ENCODE measurements around the gene ALDH1B1. TPM values are rescaled to one million over a fixed set of nuclear protein-coding genes. Genes with fewer than 3 reads are reported as not detected.
A peak's percentile ranks its signal among the peaks of the same experiment; 100 is the strongest.
"Not testable (repeated sequence)": the region's sequence is repeated elsewhere in the genome, so short reads cannot be mapped to it uniquely, and the experiment has no call there.

The ALDH1B1 gene
- total RNA-seq, 2 experiments from 2014 or later: 13.5 to 16.7 TPM

DNA sequence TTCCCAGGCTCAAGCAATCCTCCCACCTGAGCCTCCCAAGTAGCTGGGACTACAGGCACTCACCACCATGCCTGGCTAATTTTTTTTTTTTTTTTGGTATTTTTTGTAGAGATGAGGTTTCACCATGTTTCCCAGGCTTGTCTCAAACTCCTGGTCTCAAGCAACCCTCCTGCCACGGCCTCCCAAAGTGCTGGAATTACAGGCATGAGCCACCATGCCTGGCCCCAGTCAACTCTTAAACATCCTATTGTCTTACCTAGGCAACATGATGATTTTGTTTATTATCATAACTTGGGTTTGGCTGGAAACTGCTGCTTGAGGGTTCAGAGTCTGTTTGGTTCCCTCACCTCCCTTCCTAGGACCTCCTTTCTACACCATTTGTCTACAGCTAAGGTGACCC is 6.7 kb downstream of the ALDH1B1 start:
- CTCF ChIA-PET; H3K27ac Mint-ChIP-seq; H3K9me3 Mint-ChIP-seq (ENCODE audit: low read depth); H3K27me3 Mint-ChIP-seq; DNase-seq; H3K4me1 Mint-ChIP-seq; H3K4me3 Mint-ChIP-seq; ATAC-seq: not testable (repeated sequence)
- peaks cover 30% of the 10 kb centered on the region for H3K36me3 Mint-ChIP-seq

DNA sequence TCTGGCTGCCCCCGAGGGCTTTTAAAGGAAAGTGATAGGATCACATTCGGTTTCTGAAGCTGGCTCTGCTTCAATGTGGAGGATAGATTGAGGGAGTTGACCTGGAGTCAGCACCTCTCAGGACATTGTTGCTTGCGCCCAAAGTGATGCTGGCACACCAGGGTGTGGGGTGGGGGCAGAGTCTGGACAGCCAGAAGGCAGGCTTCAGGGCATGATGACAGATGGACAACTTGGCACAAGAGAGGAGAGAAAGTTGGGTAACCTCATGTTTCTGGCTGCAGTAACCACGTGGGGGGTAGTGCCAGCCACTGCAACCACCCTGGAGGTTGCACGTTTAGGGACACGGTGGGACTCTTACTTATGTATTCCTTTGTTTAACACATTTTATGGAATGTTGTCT is 9.5 kb downstream of the ALDH1B1 start:
- ATAC-seq: no peak
- Mint-ChIP-seq H3K9me3 (ENCODE audit: low read depth) (no peaks in the 10 kb centered on the region), H3K36me3 (peaks cover 11% of the 10 kb centered on the region), H3K27me3 (peaks cover 4% of the 10 kb centered on the region), H3K27ac (no peak overlapping the region), H3K4me3 (no peak overlapping the region), H3K4me1 (no peaks in the 10 kb centered on the region)
- CTCF ChIA-PET: no interaction called here
- no peak for DNase-seq

DNA sequence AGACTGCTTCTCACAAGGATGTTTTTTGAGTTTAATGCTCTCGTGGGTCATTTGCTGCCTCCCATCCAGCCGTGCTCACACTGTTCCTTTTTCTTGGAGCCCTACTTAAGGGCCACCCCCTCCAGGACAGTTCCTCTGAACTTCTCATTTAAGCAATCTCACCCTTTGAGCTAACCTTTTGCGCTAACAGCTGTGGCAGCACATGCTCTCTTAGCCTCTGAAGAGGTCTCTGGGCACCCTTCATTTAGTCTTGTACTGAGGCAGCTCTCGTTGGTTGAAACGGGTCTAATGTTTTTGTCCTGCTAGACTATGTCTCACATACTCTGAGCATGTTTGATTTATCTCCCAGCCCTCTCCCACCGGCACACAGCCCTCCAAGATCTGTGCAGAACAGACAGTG is 11.8 kb downstream of the ALDH1B1 start:
- Mint-ChIP-seq H3K27me3 (peaks cover 12% of the 10 kb centered on the region), H3K4me3 (no peak overlapping the region), H3K9me3 (ENCODE audit: low read depth) (no peaks in the 10 kb centered on the region), H3K27ac (no peak overlapping the region), H3K36me3 (no peaks in the 10 kb centered on the region), H3K4me1 (no peaks in the 10 kb centered on the region)
- CTCF ChIA-PET: interaction anchor here (1.0 kb wide), 1 partner anchor 491 kb away, joined by 3 read pairs; no protein-coding TSS in a partner anchor
- no peak for DNase-seq
- no peak for ATAC-seq

DNA sequence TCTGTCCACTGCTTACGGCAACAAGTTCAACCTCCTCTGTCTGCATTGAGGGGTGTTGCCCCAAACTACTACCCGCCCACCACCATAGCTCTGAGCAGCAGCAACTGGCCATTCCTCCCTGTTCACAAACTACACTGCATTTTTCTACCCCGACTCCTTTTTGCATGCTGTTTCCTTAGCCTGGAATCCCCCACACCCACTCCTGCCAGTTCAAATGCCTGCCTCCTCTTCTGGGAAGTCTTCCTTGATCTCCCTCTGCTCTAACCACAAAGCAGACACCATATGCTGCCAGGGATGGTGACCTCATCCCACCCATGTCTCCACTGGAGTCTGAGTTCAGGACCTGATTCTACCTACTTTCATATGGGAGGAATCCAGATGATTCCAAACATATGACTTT is 13.3 kb downstream of the ALDH1B1 start:
- Mint-ChIP-seq H3K4me1 (no peaks in the 10 kb centered on the region), H3K27ac (no peak overlapping the region), H3K4me3 (no peak overlapping the region), H3K36me3 (no peaks in the 10 kb centered on the region), H3K27me3 (peaks cover 17% of the 10 kb centered on the region), H3K9me3 (ENCODE audit: low read depth) (no peaks in the 10 kb centered on the region)
- no peak for DNase-seq
- CTCF ChIA-PET: no interaction called here
- no peak for ATAC-seq

DNA sequence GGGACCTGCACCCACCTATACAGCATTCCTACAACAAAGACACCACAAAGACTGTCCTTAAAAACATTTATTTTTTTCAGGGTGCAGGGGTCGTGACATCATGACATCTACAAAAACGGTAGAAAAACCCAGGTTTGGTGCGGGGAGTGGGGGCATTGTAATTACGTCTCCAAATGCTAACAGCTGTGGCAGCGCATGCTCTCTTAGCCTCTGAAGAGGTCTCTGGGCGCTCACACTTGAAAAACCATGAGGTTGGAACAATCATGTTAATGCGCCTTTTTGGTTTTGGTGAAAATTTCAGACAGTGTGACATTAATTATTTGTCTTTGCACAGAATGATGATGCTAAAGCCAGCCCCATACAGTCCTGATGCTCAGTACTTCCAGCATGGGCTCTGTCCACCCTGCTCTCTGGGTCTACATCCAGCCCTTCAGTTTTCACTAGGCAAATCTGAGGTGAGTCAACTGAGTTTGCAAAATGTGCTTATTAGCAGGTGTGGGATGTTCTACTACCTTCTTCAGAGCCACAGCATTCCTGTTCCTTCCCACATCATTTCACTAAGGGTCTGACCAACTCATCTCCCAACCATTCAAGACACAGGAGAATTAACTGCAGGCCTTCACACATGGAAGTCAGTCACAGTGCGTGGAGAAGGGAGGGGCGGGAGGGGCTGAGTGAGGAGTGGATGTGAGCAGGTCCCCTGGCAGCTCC is 14.1 kb downstream of the ALDH1B1 start:
- Mint-ChIP-seq H3K9me3 (ENCODE audit: low read depth) (no peaks in the 10 kb centered on the region), H3K4me1 (no peaks in the 10 kb centered on the region), H3K27ac (no peak overlapping the region), H3K27me3 (peaks cover 22% of the 10 kb centered on the region), H3K36me3 (no peaks in the 10 kb centered on the region), H3K4me3 (no peak overlapping the region)
- CTCF ChIA-PET: no interaction called here
- DNase-seq: no peak
- no peak for ATAC-seq

DNA sequence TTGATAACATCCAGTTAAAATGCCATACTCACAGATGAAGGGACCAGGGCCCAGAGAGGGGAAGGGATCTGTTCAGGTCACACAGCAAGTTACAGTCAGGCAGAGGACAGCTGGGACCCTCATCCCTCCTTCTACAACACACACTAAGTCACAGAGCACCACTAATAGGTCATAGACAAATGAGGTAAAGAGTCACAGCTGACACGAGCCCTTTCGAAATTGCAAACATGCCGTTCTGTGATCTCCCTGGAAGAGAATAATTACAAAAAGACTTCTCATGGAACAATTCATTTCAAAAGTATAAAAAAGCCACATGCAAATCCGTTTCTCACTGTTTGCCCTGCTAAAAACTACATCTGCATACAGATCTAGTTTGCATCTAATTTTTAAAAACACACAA is 16.2 kb downstream of the ALDH1B1 start:
- CTCF ChIA-PET: no interaction called here
- Mint-ChIP-seq H3K27ac (no peak overlapping the region), H3K27me3 (peaks cover 31% of the 10 kb centered on the region), H3K36me3 (no peaks in the 10 kb centered on the region), H3K4me3 (no peak overlapping the region), H3K4me1 (no peaks in the 10 kb centered on the region), H3K9me3 (ENCODE audit: low read depth) (no peaks in the 10 kb centered on the region)
- ATAC-seq (no peak), DNase-seq (no peak)

DNA sequence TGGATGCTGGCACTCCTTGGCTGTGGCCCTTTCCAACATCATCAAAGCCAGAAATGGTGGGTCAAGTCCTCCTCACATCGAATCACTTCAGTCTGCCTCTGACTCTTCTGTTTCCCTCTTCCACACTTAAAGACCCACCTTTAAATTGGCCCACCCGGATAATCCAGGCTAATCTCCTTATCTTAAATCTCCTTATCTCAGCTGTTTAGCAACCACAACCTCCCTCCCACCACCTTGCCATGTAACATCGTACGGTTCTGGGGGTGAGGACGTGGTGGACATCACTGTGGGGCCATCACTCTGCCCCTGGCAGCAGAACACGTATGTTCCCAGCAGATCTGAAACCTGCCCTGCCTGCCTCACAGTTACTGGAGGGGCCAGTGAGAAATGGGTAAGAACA is 20.2 kb downstream of the ALDH1B1 start:
- Mint-ChIP-seq H3K27ac (no peak overlapping the region), H3K4me1 (no peaks in the 10 kb centered on the region), H3K27me3 (peaks cover 30% of the 10 kb centered on the region), H3K36me3 (no peaks in the 10 kb centered on the region), H3K4me3 (no peak overlapping the region), H3K9me3 (ENCODE audit: low read depth) (no peaks in the 10 kb centered on the region)
- no peak for DNase-seq
- CTCF ChIA-PET: no interaction called here
- ATAC-seq: no peak

DNA sequence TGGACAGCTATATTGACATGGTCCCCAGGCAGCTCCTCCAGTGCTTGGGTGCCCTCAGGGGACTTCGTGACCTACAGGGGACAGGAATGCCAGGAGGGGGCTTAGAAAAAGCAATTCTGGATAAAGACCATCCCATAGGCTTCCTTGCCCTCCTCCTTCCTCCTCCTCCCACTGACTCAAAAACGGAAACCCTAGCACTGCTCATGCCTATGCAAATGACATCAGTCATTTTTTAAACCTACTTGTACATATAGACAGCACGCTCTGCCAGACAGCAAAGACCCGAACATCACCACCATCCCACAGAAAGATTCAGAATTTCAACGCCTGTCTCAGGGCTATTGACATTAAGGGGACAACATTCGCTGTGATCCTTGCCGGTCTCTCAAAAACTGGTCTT is 20.8 kb downstream of the ALDH1B1 start:
- no peaks in the 10 kb centered on the region for H3K36me3 Mint-ChIP-seq

DNA sequence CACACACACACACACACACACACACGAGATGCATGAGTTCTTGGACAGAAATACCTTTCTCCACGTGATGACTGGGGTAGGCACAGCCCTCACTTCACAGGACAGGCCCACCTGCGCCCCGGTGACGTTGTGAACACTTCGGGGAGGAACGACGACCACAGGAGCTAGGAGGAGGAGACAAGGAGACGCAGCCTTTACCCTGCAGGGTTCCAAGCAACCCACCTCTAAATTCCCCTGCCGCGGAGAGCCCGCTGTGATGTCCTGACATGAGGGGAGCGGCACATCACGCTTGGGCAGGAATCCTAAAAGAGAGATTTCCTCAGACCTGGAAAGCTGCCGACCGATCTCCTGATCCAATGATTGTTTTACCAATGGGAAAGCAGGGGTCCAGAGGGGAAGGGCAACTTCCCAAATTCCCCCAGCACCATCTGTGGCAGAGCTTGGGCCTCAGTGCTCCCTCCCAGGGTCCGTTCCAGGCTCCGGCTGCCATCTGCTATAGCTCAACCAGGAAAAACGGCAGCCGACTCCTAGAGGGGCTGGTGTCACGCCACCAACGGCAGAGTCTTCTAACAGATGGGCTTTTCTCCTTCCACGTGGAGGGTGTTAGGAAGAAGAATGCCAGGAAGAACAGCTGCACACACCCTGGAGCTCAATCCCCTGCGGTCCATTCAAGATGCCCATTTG is 21.7 kb downstream of the ALDH1B1 start:
- no peak for ATAC-seq
- Mint-ChIP-seq H3K27me3 (peaks cover 28% of the 10 kb centered on the region), H3K4me1 (no peaks in the 10 kb centered on the region), H3K4me3 (no peak overlapping the region), H3K27ac (no peak overlapping the region), H3K36me3 (no peaks in the 10 kb centered on the region), H3K9me3 (ENCODE audit: low read depth) (no peaks in the 10 kb centered on the region)
- no peak for DNase-seq
- CTCF ChIA-PET: no interaction called here

More for the DNA sequence above, 20.8 kb downstream of the ALDH1B1 start:
- DNase-seq: no peak
- CTCF ChIA-PET: no interaction called here
- no peak overlapping the region for H3K27ac Mint-ChIP-seq
- H3K9me3 Mint-ChIP-seq (ENCODE audit: low read depth): no peaks in the 10 kb centered on the region
- H3K4me1 Mint-ChIP-seq: no peaks in the 10 kb centered on the region
- ATAC-seq: no peak
- H3K4me3 Mint-ChIP-seq: no peak overlapping the region
- peaks cover 30% of the 10 kb centered on the region for H3K27me3 Mint-ChIP-seq

DNA sequence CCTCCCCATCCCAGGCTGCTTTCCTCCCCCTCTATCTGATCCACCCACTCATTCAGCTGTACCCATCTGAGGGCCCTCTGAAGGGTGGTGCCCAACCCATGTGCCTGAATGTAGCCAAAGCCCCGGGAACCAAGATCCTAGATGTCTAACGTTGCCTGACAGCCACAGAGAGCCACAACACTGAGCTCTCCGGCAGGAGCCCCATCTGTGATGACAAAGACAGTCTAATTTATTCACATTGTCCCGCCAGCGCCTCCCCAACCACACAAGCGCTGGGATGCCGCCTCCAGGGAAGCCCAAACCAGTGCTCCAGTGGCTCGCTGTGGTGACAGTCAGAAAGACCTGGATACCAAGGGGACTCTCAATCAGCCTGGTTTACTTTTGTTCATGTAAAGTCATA is 23.4 kb downstream of the ALDH1B1 start:
- Mint-ChIP-seq H3K4me3 (no peak overlapping the region), H3K4me1 (no peaks in the 10 kb centered on the region), H3K36me3 (no peaks in the 10 kb centered on the region), H3K27ac (no peak overlapping the region), H3K9me3 (ENCODE audit: low read depth) (no peaks in the 10 kb centered on the region), H3K27me3 (peaks cover 26% of the 10 kb centered on the region)
- DNase-seq (no peak), ATAC-seq (no peak)
- CTCF ChIA-PET: no interaction called here

DNA sequence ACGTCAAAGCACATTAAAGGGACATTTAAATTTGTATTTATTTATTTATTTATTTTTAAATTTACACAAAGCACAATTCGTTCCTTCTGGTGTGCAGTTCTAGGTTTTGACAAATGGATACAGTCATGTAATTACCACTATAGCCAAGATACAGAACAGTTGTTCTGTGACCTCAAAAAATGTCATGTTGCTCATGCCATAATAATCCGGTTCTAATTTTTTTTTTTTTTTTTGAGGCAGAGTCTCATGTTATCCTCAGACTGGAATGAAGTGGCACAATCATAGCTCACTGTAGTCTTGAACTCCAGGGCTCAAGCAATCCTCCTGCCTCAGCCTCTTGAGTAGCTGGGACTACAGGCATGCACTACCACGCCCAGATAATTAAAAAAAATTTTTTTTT is 24.0 kb downstream of the ALDH1B1 start:
- ATAC-seq: no peak
- Mint-ChIP-seq H3K4me1 (no peaks in the 10 kb centered on the region), H3K27me3 (peaks cover 29% of the 10 kb centered on the region), H3K9me3 (ENCODE audit: low read depth) (no peaks in the 10 kb centered on the region), H3K36me3 (no peaks in the 10 kb centered on the region), H3K4me3 (no peak overlapping the region), H3K27ac (no peak overlapping the region)
- DNase-seq: no peak
- CTCF ChIA-PET: no interaction called here

DNA sequence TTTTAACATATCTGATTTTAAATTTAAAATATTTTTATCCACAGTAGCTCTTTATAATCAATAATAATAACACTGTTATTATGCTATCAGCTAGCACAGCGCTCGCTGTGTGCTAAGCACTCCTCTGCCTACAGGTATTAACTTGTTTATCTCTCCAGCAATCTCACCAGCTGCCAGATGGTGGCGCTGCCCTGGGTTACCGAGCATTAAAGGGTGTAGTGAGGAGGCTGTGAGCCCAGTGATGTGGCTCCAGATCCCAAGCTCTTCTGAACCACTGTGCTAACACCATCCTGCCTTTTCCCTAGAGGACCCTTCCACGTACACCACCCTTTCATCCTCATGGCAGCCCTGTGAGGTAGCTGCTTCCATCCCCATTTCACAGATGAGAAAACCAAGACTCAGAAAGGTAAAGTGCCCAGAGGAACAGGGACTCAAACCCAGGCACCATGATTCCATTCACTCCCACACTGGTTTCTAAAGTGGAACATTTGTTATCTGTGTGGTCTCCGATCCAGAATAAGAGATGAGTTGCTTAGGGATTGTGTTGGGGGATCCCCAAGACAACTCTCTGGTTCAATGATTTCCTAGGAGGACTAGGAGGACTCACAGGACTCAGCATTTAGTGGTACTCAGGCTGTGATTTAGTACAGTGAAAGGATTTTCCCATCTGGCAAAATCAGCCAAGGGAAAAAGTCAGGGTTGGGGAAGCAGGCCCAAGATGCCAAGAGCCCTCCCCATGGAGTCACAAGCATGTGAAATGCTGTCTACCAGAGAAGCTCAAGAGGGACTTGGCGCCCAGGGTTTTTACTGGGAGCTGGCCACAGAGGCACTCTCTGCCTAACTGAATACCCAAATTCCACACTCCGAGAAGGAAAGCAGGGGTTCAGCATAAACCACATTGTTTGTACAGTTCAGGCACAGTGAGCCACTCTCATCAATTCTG is 24.8 kb downstream of the ALDH1B1 start:
- ATAC-seq (peak; percentile 30), DNase-seq (peak; percentile 60)
- H3K27ac Mint-ChIP-seq: no peak overlapping the region
- H3K36me3 Mint-ChIP-seq: no peaks in the 10 kb centered on the region
- H3K4me1 Mint-ChIP-seq: no peaks in the 10 kb centered on the region
- H3K27me3 Mint-ChIP-seq: peaks cover 30% of the 10 kb centered on the region
- CTCF ChIA-PET: interaction anchor here (1.1 kb wide), 1 partner anchor 11 kb away, joined by 3 read pairs; no protein-coding TSS in a partner anchor
- no peak overlapping the region for H3K4me3 Mint-ChIP-seq
- H3K9me3 Mint-ChIP-seq (ENCODE audit: low read depth): no peaks in the 10 kb centered on the region

DNA sequence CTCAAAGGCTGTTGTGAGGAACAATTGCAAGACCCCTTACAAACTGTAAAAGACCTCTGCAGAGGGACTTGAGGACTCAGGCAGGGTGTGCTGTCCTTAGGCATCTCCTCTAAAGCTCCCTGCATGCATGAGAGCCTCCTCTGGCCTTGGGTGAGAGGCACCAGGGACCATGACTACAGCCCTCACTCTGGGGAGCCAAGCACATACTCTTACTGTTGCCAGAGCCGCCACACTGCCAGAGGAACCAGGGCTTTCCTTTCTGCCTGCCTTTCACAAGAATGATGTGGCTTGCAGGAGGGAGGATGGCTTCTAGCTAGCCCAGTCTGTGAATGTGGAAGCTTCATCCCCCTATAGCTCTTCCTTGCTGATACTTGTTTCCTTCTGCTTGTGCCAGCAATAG is 25.9 kb downstream of the ALDH1B1 start:
- H3K9me3 Mint-ChIP-seq (ENCODE audit: low read depth): no peaks in the 10 kb centered on the region
- H3K4me1 Mint-ChIP-seq: no peaks in the 10 kb centered on the region
- DNase-seq (no peak), ATAC-seq (no peak)
- H3K27ac Mint-ChIP-seq: no peak overlapping the region
- H3K27me3 Mint-ChIP-seq: peaks cover 37% of the 10 kb centered on the region
- no peaks in the 10 kb centered on the region for H3K36me3 Mint-ChIP-seq
- CTCF ChIA-PET: no interaction called here
- no peak overlapping the region for H3K4me3 Mint-ChIP-seq
